Spleen (tissue), 11 donors: ENCODE measurements around the gene MICALL2. TPM values are rescaled to one million over a fixed set of nuclear protein-coding genes. Genes with fewer than 3 reads are reported as not detected.

Experiments used
- DNase-seq: peaks from one replicate; pipeline ENCODE4 v3.0.0-alpha.2; 2020
- H3K27ac ChIP-seq, 8 donors: fragments of 200-600 bp; sonication (generic) in 7 of 8; 1 replicate in 4 of 8; 2 replicates in 4 of 8; pipeline versions ENCODE4 v1.5.0 to v1.8.0; 2016 to 2021; ENCODE audit warnings: inconsistent platforms in 4 of 8, mild to moderate bottlenecking in 4 of 8, moderate library complexity in 1 of 8
- H3K27me3 ChIP-seq, 7 donors: fragments of 200-600 bp; sonication (generic) in 6 of 7; replicated peaks in 1 of 7; 1 replicate in 4 of 7; 2 replicates in 3 of 7; pipeline versions ENCODE4 v1.5.0 to v1.8.0; 2016 to 2021; ENCODE audit warnings: inconsistent platforms in 3 of 7, mild to moderate bottlenecking in 1 of 7
- H3K36me3 ChIP-seq, 6 donors: fragments of 200-600 bp; sonication (generic) in 5 of 6; 1 replicate in 4 of 6; 2 replicates in 2 of 6; pipeline versions ENCODE4 v1.5.0 to v1.8.0; 2016 to 2021; ENCODE audit warnings: inconsistent platforms in 2 of 6
- H3K4me1 ChIP-seq, 6 donors: fragments of 200-600 bp; sonication (generic) in 5 of 6; 1 replicate in 3 of 6; 2 replicates in 3 of 6; pipeline versions ENCODE4 v1.5.0 to v1.8.0; 2016 to 2021; ENCODE audit warnings: inconsistent platforms in 3 of 6
- H3K4me3 ChIP-seq, 8 donors: fragments of 200-600 bp; sonication (generic) in 7 of 8; 1 replicate in 4 of 8; 2 replicates in 4 of 8; pipeline versions ENCODE4 v1.5.0 to v1.8.0; 2016 to 2021; ENCODE audit warnings: inconsistent platforms in 4 of 8, mild to moderate bottlenecking in 4 of 8, moderate library complexity in 2 of 8
- H3K9me3 ChIP-seq, 8 donors: fragments of 200-600 bp; sonication (generic) in 7 of 8; 1 replicate in 4 of 8; 2 replicates in 4 of 8; pipeline versions ENCODE4 v1.5.0 to v1.8.0; 2016 to 2021; ENCODE audit warnings: inconsistent platforms in 4 of 8
- POLR2A ChIP-seq, 3 donors: fragments of 450-650 bp; IDR thresholded peaks; one replicate each; pipeline ENCODE4 v1.5.1; 2017; ENCODE audit warnings: antibody characterized with exemption in 3 of 3, mild to moderate bottlenecking in 1 of 3
- POLR2AphosphoS5 ChIP-seq, 3 donors: sonication (generic); formaldehyde crosslinking; IDR thresholded peaks; one replicate each; pipeline ENCODE4 v1.5.1; 2017; ENCODE audit warnings: antibody characterized with exemption in 3 of 3
- WGBS, 5 donors: extraction: QIAGEN DNeasy Blood & Tissue Kit in 3 of 5; methylation state at CpG; one replicate each; pipeline versions ENCODE4 v1.1.5 to v1.1.7; 2013 to 2018; 5-methylcytosine and 5-hydroxymethylcytosine counted together
- intact Hi-C: fragments of 100-400 bp; cut with DNase I; formaldehyde crosslinking; loops from one replicate; pipeline ENCODE4 v1.15.0; 2023; ENCODE audit warnings: low total_unique reads
- polyA plus RNA-seq, 3 donors: library from polyadenylated mRNA; stranded (reverse); fragments of 200-250 nt; gene quantifications; one replicate each; pipeline ENCODE4 v1.2.1, GENCODE V29; 2013
- total RNA-seq, 7 donors: library from RNA; depleted of rRNA in 3 of 7; stranded (reverse); fragments of >200 nt in 3 of 7; fragmentation: NEBNext Ultra II Directional in 4 of 7; extraction: Animal tissue kit (Norgen Biotek cat#: 25700) in 4 of 7; gene quantifications; one replicate each; pipeline versions ENCODE4 v1.1.0 to v1.2.1, GENCODE V29; 2016 to 2021
- TF ChIP-seq, protein P1 (sequence below), 11 experiments: fragments of 200-600 bp in 7 of 11; fragments of 450-650 bp in 4 of 11; sonication (generic) in 4 of 11; IDR thresholded peaks in 8 of 11; conservative IDR thresholded peaks in 3 of 11; 1 replicate in 7 of 11; 2 replicates in 4 of 11; pipeline versions ENCODE4 v1.4.0 to v1.8.0; 2016 to 2021; ENCODE audit warnings: antibody characterized with exemption in 11 of 11, inconsistent platforms in 4 of 11, mild to moderate bottlenecking in 1 of 11
- donor health status: healthy with polysubstance abuse.
- donor health status: DM: no; HTN: no; CAD: no; lungs with moderate emphysema.
- donor health status: DM: no; HTN: no; CAD: no.
- donor health status: Bipolar disorder and iron deficiency.
- donor health status: healthy.
- donor health status: DM: no; HTN: no; CAD: no.
- donor health status: DM: yes; HTN: yes; CAD: no.

MICALL2 gene
- total and polyA plus RNA-seq, 10 donors, result 36.3 to 361 (median 96.7) TPM

DNA sequence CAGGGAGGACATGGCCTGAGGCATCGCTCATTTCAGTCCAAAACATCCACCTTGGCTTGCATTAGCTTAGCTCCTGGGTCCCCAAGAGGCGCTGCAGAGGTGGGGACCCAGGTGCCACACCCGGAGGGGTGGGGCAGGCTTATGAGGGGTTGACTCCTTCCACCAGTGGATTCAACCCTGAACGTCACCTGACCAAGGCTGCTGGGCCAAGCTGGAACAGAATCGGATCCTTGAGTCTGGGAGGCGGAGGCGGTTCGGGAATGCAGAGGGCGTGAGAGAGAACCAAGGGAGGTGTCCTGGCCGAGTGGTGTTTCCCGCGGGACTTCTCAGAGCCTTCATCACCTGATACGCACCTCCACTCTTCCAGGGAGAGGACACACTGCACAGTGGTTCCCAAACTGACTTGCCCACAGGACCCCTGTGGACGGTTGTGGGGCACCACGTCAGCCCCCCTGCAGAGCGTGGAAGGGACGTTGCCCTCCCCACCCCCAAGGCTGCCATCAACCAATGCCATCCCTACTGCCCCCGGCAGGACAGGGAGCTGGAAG lies 4.5 kb upstream of the MICALL2 start:
- WGBS, 5 donors, result 77 to 87% (median 80%) methylated on average over 16 to 18 of the region's 18 CpGs
- intact Hi-C loops, result loop anchor here (10.0 kb wide), 1 partner anchor 239 kb away; no protein-coding TSS in a partner anchor
- Histone ChIP-seq H3K36me3 (peaks cover 0 to 10% (median under 1%) of the 10 kb centered on the region in 6 donors), H3K9me3 (no peaks in the 10 kb centered on the region), H3K4me1 (peaks cover 19 to 62% (median 44%) of the 10 kb centered on the region in 6 donors), H3K4me3 (no peak overlapping the region), H3K27ac (no peak overlapping the region), H3K27me3 (no peaks in the 10 kb centered on the region)
- DNase-seq, result no peak
- TF ChIP-seq POLR2A (IDR thresholded peaks at IDR 0.05), result no peak
- TF ChIP-seq, protein P1, sequence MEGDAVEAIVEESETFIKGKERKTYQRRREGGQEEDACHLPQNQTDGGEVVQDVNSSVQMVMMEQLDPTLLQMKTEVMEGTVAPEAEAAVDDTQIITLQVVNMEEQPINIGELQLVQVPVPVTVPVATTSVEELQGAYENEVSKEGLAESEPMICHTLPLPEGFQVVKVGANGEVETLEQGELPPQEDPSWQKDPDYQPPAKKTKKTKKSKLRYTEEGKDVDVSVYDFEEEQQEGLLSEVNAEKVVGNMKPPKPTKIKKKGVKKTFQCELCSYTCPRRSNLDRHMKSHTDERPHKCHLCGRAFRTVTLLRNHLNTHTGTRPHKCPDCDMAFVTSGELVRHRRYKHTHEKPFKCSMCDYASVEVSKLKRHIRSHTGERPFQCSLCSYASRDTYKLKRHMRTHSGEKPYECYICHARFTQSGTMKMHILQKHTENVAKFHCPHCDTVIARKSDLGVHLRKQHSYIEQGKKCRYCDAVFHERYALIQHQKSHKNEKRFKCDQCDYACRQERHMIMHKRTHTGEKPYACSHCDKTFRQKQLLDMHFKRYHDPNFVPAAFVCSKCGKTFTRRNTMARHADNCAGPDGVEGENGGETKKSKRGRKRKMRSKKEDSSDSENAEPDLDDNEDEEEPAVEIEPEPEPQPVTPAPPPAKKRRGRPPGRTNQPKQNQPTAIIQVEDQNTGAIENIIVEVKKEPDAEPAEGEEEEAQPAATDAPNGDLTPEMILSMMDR (IDR thresholded peaks at IDR 0.05 in 8 of 11, conservative IDR thresholded peaks at IDR 0.05 in 3 of 11), result no peak
- peak in 2 of 3 donors; percentile 14 to 36 for TF ChIP-seq POLR2AphosphoS5 (IDR thresholded peaks at IDR 0.05)

DNA sequence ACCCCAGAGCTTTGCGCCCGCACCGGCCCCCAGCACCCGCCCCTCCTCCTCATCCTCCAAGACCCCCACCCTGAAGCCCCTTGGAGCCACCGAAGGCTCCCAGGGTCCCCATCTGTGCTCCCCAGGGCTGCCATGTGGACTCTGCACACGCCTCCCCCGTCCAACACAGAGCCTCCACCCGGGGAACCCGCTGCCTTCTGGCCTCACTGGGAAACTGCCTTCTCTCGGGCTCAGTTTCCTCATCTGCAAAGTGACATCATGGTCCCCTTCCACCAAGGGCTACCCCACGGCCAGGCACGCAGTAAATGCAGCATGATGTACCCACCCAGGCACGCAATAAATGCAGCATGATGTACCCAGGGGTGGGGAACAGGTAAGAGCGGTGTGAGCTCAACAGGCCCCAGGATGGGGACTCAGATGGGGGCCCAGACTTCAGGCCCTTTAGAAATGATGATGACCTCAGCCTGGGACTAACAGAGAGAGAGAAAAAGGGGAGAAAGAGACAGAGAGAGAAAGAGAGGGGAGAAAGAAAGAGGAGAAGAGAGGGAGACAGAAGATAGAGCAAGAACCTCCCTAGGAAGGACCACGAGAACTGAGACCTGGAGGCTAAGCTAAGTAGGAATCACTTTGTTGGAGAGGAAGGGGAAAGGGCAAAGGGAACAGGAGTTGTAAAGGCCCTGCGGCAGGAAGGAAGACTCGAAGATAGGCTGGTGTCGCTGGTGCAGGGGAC lies 2.5 kb upstream of the MICALL2 start:
- peaks cover 32 to 76% (median 58%) of the 10 kb centered on the region in 6 donors for H3K4me1 ChIP-seq
- H3K4me3 ChIP-seq, result no peak overlapping the region
- WGBS, 5 donors, result 46 to 68% (median 55%) methylated on average over 18 of the region's 18 CpGs
- no peaks in the 10 kb centered on the region for H3K9me3 ChIP-seq
- peak overlapping the region; percentile 63 to 88 (median 82) for H3K27ac ChIP-seq
- no peaks in the 10 kb centered on the region for H3K36me3 ChIP-seq
- intact Hi-C loops, result loop anchor here (10.0 kb wide), 1 partner anchor 237 kb away; no protein-coding TSS in a partner anchor
- no peaks in the 10 kb centered on the region for H3K27me3 ChIP-seq
- no peak for DNase-seq
- TF ChIP-seq POLR2AphosphoS5 (IDR thresholded peaks at IDR 0.05) (no peak), POLR2A (IDR thresholded peaks at IDR 0.05) (no peak)
- TF ChIP-seq, protein P1 (IDR thresholded peaks at IDR 0.05 in 8 of 11, conservative IDR thresholded peaks at IDR 0.05 in 3 of 11), result no peak

DNA sequence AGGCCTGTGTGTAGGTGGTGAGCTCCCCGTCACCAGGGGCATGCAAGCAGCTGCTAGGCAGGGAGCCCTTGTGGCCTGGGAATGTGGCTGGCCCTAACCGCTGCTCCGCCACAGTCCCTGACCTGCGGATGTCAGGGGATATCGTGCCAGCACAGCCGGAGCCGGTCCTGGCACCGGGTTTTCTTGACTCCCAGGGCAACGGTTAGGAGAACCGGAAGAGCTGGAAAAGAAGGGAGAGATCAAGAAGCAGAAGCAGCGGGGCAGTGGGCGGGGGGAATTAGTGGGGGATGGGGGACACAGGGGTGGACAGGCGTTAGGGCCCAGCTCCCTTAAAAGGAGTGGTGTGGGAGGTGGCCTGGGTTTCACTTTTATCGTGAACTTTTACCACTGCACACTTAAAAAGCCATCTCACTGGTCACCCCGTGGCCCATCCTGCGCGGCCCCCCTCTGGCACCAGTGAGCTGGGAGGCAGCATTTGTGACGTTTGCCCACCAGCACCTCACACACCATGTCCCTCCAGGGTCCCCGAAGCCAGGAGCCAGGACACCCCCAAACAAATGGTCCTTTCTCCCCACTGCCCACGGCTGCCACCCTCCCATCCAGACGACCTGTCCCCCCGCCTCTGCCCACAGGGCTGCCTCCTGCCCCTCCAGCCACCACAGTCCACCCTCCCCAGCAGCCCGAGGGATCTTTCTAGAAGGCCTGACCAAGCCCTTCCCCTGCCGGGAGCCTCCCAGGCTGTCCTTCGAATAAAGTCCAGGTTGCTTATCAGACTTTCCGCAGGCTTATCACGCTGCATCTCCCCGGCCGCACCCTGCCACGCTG lies 1.8 kb upstream of the MICALL2 start:
- Histone ChIP-seq H3K9me3 (no peaks in the 10 kb centered on the region), H3K4me1 (peaks cover 28 to 76% (median 58%) of the 10 kb centered on the region in 6 donors), H3K36me3 (no peaks in the 10 kb centered on the region), H3K27ac (peak overlapping the region; percentile 63 to 88 (median 82)), H3K4me3 (peak overlapping the region in 4 of 8 donors; percentile 78 to 98 (median 84)), H3K27me3 (no peaks in the 10 kb centered on the region)
- TF ChIP-seq POLR2AphosphoS5 (IDR thresholded peaks at IDR 0.05) (peak; percentile 78 to 85 (median 85)), POLR2A (IDR thresholded peaks at IDR 0.05) (no peak)
- 22 to 39% (median 33%) methylated on average over 29 to 30 of the region's 30 CpGs for WGBS, 5 donors
- intact Hi-C loops, result loop anchor here (10.0 kb wide), 1 partner anchor 236 kb away; no protein-coding TSS in a partner anchor
- DNase-seq, result peak; percentile 89
